ENCODE results near the gene UNK.
"Not testable (repeated sequence)": the region's sequence is repeated elsewhere in the genome, so short reads cannot be mapped to it uniquely, and the experiment has no call there.

The UNK gene

GRCh38 chr17:75853433-75853832 lies 68.8 kb downstream of the UNK start:
- no peak for DNase-seq

GRCh38 chr17:75854101-75854748 lies 69.6 kb downstream of the UNK start:
- no peak for DNase-seq

GRCh38 chr17:75854881-75855309 lies 70.3 kb downstream of the UNK start:
- DNase-seq = no peak

- DNase-seq = peak; percentile 100
These were observed 70.9 kb downstream of the UNK start, which contains the start of gene WBP2 for GRCh38 chr17:75855310-75856061. Gene WBP2, minus strand, starts transcription at chr17:75855335. Its CDS starts 38 bp downstream, at chr17:75855297.

- no peak for DNase-seq
These were observed 71.6 kb downstream of the UNK start for GRCh38 chr17:75856062-75856756.

- not testable (repeated sequence) for DNase-seq
These were observed 74.8 kb downstream of the UNK start for GRCh38 chr17:75859358-75859757.

GRCh38 chr17:75861927-75862317 lies 77.3 kb downstream of the UNK start:
- no peak for DNase-seq

GRCh38 chr17:75864448-75864871 lies 79.9 kb downstream of the UNK start:
- peak; percentile 60 for DNase-seq

- not testable (repeated sequence) for DNase-seq
These were observed 80.3 kb downstream of the UNK start for GRCh38 chr17:75864887-75865286.

- DNase-seq = not testable (repeated sequence)
These were observed 81.0 kb downstream of the UNK start for GRCh38 chr17:75865404-75866188.

- DNase-seq = not testable (repeated sequence)
These were observed 84.2 kb downstream of the UNK start for GRCh38 chr17:75868730-75869281.

GRCh38 chr17:75869282-75870141 lies 84.9 kb downstream of the UNK start:
- DNase-seq = no peak

- DNase-seq = not testable (repeated sequence)
These were observed 85.6 kb downstream of the UNK start for GRCh38 chr17:75870228-75870627.

- no peak for DNase-seq
These were observed 88.1 kb downstream of the UNK start for GRCh38 chr17:75872434-75873351.

- no peak for DNase-seq
These were observed 89.1 kb downstream of the UNK start for GRCh38 chr17:75873587-75874322.

GRCh38 chr17:75874323-75875181 lies 89.9 kb downstream of the UNK start:
- no peak for DNase-seq

Data from fibroblast of skin of abdomen (primary cell).